Type B pancreatic cell (in vitro differentiated cells): ENCODE results near the gene ATP2A2. TPM values are rescaled to one million over a fixed set of nuclear protein-coding genes. Genes with fewer than 3 reads are reported as not detected.

Experiments used
- DNase-seq: peaks from one replicate; pipeline ENCODE4 v3.0.0; 2021; ENCODE audit warnings: mixed read lengths; ENCODE audit not compliant: unreplicated experiment; ENCODE audit errors: extremely low spot score
- H3K27ac Mint-ChIP-seq: 2 replicates; pipeline ENCODE4 v1.8.0; 2021; ENCODE audit warnings: mild to moderate bottlenecking, mixed read lengths
- H3K27me3 Mint-ChIP-seq: 2 replicates; pipeline ENCODE4 v1.8.0; 2021; ENCODE audit warnings: mixed read lengths
- H3K36me3 Mint-ChIP-seq: 2 replicates; pipeline ENCODE4 v1.8.0; 2021; ENCODE audit warnings: mixed read lengths
- H3K4me1 Mint-ChIP-seq: one replicate; pipeline ENCODE4 v1.8.0; 2021; ENCODE audit warnings: mixed read lengths; ENCODE audit not compliant: unreplicated experiment
- H3K4me3 Mint-ChIP-seq: 2 replicates; pipeline ENCODE4 v1.8.0; 2021; ENCODE audit warnings: mild to moderate bottlenecking, mixed read lengths
- H3K9me3 Mint-ChIP-seq: 2 replicates; pipeline ENCODE4 v1.8.0; 2021; ENCODE audit warnings: mixed read lengths
- total RNA-seq: library from RNA; stranded (reverse); gene quantifications from 2 replicates; pipeline ENCODE4 v1.2.1, GENCODE V29; 2021; ENCODE audit warnings: low replicate concordance
- TF ChIP-seq, protein P1 (sequence below): fragments of 200-600 bp; sonication (generic); conservative IDR thresholded peaks from 2 replicates; pipeline ENCODE4 v1.5.0; 2021; ENCODE audit warnings: antibody characterized with exemption, mild to moderate bottlenecking

ATP2A2 gene
- total RNA-seq, 1 donor from 2014 or later, result 203 TPM

DNA sequence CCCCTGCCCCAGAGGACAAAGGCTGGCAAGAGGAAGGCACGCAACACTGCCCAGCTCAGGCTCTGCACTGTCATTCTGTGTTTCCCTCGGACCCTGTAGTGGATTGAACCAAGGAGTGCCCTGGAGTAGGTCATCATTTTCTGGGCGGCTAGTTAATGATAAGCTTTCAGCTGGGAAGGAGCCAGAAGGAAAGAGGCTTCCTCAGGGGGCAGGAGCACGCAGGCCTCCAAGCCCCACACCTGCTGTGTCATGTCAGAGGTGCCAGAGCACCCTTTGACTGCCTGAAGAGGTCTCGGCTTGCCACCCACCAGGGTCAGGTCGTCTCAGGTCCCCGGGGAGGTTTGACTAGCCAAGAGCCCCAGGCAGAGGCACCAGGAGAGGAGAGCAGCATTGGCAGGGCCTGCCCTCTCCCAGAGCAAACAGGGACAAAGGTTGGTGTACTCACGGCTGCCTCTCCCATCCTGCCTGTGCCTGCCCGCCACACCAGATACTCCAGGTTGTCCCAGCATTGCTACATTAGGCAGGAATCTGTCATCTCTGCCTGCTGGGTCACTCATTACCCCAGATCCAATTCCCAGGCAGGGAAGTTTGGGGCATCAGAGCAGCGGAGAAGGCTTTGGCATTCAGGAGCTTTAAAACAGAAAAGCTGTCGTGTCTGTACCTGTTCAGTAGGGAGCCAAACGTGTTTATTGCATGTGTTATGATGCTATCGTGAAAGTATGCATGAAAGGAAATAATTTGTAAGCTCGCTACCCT, 33.5 kb upstream of the ATP2A2 start:
- Mint-ChIP-seq H3K36me3 (peaks cover 7% of the 10 kb centered on the region), H3K4me1 (peaks cover 58% of the 10 kb centered on the region), H3K27ac (peak overlapping the region; percentile 98), H3K4me3 (peak overlapping the region; percentile 77), H3K9me3 (no peaks in the 10 kb centered on the region), H3K27me3 (no peaks in the 10 kb centered on the region)
- TF ChIP-seq, protein P1, sequence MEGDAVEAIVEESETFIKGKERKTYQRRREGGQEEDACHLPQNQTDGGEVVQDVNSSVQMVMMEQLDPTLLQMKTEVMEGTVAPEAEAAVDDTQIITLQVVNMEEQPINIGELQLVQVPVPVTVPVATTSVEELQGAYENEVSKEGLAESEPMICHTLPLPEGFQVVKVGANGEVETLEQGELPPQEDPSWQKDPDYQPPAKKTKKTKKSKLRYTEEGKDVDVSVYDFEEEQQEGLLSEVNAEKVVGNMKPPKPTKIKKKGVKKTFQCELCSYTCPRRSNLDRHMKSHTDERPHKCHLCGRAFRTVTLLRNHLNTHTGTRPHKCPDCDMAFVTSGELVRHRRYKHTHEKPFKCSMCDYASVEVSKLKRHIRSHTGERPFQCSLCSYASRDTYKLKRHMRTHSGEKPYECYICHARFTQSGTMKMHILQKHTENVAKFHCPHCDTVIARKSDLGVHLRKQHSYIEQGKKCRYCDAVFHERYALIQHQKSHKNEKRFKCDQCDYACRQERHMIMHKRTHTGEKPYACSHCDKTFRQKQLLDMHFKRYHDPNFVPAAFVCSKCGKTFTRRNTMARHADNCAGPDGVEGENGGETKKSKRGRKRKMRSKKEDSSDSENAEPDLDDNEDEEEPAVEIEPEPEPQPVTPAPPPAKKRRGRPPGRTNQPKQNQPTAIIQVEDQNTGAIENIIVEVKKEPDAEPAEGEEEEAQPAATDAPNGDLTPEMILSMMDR, result no peak
- DNase-seq, result no peak

DNA sequence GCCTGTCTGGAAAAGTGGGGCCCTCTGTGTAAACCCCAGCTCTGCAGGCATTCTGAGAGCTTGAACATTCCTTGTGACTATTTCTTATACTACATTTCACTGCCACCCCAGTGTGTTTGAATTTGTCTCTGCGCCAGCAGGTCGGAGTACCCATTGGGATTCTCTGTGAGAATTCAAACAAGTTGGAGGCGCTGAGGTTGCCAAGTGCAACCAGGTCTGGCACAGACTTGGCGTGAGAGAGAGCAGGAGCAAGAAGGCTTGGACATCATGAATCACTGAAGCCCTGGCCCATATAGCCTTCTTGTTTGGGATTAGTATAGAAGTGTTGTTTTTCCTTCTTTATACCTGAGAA, 33.0 kb upstream of the ATP2A2 start:
- Mint-ChIP-seq H3K9me3 (no peaks in the 10 kb centered on the region), H3K36me3 (peaks cover 6% of the 10 kb centered on the region), H3K4me3 (peak overlapping the region; percentile 77), H3K27me3 (no peaks in the 10 kb centered on the region), H3K27ac (peak overlapping the region; percentile 98), H3K4me1 (peaks cover 63% of the 10 kb centered on the region)
- no peak for DNase-seq
- TF ChIP-seq, protein P1, result no peak

DNA sequence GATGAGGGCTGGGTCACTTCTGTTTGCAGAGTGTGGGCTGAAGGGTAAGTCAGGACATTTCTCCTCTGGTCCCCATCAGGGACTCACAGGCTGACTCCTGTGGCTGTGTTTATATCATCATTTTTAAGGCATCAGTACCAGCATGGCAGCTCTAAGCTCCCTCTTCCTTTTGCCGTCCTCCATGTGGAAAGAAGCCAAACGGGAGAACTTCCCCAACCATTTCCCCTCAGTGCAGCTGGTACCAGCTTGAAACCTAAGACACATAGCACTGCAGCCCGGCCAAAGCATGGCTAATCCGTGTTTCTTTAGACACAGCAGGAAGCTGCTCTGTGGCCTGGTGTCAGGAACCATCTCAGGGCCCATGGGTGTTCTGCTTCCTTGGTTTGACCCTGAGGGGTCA, 31.9 kb upstream of the ATP2A2 start:
- no peaks in the 10 kb centered on the region for H3K9me3 Mint-ChIP-seq
- peak overlapping the region; percentile 61 for H3K4me3 Mint-ChIP-seq
- TF ChIP-seq, protein P1, result no peak
- H3K4me1 Mint-ChIP-seq, result peaks cover 66% of the 10 kb centered on the region
- H3K27me3 Mint-ChIP-seq, result no peaks in the 10 kb centered on the region
- H3K27ac Mint-ChIP-seq, result peak overlapping the region; percentile 98
- DNase-seq, result no peak
- H3K36me3 Mint-ChIP-seq, result peaks cover 4% of the 10 kb centered on the region

DNA sequence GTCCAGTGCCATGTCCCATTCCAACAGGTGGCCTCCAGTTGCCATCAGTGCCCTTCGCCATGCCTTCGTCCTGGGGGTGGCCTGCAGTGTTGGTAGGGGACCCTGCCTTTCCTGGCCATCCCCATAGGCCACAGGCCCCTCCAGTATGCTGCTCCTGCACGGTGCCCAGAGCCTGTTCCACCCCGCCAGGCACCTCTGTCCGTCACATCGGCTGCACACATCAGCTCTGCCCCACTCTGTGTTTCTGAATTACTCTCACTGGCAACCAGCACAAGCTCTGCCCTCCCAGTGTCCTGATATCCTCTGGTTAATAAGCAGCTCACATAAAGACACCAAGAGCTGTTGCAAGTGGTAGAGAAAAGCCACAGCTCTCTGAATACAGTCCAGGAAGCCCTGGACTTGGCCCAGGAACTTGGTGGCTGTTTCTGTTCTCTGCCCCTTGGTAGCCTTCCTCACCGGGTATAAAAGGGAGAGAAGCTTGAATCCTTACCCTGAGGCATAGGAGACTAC, 31.3 kb upstream of the ATP2A2 start:
- H3K36me3 Mint-ChIP-seq, result peaks cover 4% of the 10 kb centered on the region
- no peak for DNase-seq
- H3K27me3 Mint-ChIP-seq, result no peaks in the 10 kb centered on the region
- H3K4me3 Mint-ChIP-seq, result peak overlapping the region; percentile 45
- H3K27ac Mint-ChIP-seq, result peak overlapping the region; percentile 98
- no peaks in the 10 kb centered on the region for H3K9me3 Mint-ChIP-seq
- peaks cover 61% of the 10 kb centered on the region for H3K4me1 Mint-ChIP-seq
- TF ChIP-seq, protein P1, result no peak

DNA sequence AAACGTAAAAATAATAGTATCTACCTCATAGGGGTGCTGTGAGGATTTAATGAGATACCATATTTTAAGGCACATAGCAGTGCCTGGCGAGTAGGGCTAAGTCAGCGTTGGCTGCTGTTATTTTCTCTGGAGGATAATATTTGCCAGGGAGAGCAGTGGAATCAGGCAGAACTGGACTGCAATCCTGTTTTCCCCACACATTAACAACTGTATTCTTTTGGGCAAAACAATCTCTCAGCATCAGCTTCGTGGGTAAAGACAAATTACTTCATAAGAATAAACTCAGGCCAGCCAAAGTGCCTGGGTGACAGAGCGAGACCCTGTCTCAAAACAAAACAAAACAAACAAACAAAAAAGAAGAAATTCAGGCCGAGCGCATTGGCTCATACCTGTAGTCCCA, 29.7 kb upstream of the ATP2A2 start:
- H3K36me3 Mint-ChIP-seq, result no peaks in the 10 kb centered on the region
- no peaks in the 10 kb centered on the region for H3K9me3 Mint-ChIP-seq
- H3K27ac Mint-ChIP-seq, result no peak overlapping the region
- TF ChIP-seq, protein P1, result no peak
- no peaks in the 10 kb centered on the region for H3K27me3 Mint-ChIP-seq
- DNase-seq, result no peak
- H3K4me3 Mint-ChIP-seq, result no peak overlapping the region
- H3K4me1 Mint-ChIP-seq, result peaks cover 45% of the 10 kb centered on the region
